ENCODE results near the gene SNX15.
"Not testable (repeated sequence)": the region's sequence is repeated elsewhere in the genome, so short reads cannot be mapped to it uniquely, and the experiment has no call there.

SNX15 gene

DNA sequence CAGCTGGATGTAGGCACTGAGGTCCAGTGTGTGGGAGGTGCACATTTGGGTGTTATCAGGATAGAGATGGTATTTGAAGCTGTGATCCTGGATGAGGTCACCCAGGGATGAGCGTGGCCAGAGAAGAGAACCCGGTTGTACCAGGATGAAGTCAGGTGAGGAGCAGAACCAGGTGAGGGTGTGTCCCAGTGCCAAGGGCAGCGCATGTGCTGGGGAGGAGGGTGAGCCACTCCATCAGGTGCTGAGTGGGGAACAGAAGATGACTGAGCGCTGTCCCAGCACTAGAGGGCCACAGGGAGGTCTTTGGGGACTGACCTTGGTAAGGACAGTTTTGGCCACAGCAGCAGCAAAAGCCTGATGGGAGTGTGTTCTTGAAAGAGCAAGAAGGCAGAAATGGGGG, 10.5 kb upstream of the SNX15 start:
- no peak for DNase-seq

DNA sequence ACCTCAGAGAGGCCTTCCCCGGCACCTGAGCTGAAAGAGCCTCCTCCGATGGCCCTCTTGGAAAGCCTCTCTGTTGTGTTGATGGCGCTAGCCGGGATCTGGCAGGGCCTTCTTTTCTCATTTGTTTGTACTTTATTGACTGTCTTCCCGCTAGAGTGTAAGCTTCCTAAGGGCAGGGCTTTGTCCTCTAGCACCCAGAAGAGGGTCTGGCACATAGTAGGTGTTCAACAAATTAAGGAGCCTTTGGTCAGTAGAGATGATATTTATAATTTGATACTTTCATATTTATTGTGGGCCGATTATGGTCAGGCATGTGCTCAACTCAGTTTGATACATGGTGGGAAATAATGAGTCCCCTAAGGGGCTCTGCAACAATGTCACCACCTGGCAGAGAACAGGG, 9.3 kb upstream of the SNX15 start:
- no peak for DNase-seq

DNA sequence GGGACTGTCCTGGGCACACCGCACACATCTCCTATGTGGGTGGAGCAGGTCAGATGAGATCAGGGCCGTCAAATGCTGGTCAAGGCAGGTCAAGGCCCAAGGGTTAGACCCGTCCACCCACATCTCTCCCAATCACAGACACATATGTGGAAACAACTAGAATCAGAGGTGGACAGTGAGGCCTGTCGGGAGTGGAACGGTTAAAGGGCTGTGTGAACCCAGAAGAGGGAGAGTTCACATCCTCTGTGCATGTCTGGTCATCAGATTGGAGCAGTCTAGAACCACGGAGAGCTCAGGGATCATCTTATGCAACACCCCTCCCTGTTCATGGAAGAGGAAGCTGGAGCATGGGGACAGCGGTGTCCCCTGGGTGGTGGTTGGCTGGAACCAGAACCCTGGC, 7.4 kb upstream of the SNX15 start:
- no peak for DNase-seq

DNA sequence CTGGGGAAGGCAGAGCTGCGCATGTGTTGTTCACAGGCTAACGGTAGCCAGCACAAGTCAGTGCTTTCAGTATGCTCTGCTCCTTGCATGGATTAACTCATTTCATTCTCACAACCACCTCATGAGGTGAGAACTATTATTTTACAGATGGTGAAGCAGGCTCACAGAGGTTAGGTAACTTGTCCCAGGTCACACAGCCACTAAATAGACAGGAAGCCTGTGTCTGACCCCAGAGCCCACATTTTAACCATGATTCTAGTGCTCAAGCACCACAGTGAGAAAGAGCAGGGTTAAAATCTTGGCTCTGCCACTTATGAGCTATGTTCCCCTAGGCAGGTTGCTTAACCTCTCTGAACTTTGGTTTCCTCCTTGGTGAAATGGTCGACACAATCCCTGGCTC, 6.2 kb upstream of the SNX15 start:
- no peak for DNase-seq

DNA sequence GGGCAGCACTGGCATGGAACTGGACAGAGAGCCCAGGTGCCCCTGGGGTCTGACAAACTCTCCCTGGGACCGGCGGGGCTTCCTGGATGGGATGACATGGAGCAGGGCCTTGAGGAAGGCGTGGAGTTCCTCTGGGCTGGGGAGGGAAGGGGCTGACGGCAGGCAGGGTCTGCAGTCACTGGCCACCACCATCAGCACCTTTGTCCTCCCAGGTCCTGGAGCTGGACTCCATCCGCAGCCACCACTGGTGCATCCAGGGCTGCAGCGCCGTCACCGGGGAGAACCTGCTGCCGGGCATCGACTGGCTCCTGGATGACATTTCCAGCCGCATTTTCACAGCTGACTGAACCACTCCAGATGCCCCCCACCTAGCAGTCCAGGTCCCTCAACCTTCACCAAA, 5.7 kb upstream of the SNX15 start:
- no peak for DNase-seq

DNA sequence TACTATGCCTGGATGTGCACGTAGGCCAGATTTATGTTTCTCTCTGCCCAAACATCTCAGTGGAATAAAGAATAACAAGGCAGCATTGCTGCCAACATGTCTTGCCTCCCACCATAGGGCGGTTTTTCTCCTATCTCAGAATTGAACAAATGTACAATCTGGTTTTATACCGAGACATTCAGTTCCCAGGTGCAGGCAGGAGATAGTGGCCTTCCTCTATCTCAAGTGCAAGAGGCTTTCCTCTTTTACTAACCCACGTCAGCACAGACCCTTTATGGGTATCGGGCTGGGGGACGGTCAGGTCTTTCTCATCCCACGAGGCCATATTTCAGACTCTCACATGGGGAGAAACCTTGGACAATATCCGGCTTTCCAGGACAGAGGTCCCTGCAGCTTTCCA, 3.7 kb upstream of the SNX15 start:
- DNase-seq = not testable (repeated sequence)

DNA sequence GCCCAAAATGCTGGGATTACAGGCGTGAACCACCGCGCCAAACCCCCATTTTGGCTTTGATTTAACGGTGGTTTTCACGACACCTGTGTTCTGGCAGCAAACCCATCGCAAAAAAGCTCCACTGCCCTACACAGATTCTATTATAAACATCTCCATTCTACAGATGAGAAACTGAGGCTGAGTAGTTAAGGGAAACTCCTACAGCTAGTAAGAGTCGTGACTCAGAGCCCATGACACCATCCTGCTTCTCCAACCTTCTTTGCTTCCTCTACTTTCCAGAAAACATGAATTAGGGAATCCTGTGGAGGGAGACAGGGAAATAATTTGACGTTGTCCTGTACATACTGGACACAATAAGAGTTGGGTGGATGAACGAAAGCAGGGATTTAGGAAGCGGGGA, 429 bp upstream of the SNX15 start:
- no peak for DNase-seq

DNA sequence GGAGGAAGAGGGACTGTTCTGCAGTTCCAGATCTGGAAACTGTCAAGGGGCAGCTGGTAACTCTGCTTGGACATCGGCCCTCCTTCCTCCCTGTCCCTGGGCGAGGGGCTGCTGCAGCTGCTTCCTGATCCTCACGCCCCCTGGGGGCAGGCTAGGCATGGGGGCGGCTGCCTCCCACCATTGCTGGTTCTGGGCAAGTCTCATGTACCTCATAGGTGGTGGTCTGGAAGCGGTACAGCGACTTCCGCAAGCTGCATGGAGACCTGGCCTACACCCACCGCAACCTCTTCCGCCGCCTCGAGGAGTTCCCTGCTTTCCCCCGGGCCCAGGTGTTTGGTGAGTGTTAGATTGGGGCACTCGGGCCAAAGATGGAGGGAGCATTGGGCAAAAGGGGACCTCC, 5.0 kb downstream of the SNX15 start:
- no peak for DNase-seq

DNA sequence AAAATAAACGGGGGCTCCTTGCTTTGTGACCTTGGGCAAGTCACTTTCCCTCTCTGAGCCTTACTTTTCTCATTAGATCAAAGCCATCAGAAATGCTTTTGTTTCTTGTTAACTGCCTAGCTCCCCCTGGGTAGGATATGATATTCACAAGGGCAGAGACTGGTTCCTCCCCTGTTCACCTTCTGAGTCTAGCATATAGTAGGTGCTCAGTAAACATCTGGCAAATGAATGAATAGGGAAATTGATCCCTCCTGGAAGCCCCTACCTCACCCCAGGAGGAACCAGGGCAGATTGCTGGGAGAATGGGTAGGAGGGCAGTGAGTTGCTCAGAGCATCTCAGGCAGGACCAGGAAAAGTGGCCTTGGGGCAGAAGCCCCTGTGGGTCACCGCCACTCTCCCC, 7.2 kb downstream of the SNX15 start:
- no peak for DNase-seq

DNA sequence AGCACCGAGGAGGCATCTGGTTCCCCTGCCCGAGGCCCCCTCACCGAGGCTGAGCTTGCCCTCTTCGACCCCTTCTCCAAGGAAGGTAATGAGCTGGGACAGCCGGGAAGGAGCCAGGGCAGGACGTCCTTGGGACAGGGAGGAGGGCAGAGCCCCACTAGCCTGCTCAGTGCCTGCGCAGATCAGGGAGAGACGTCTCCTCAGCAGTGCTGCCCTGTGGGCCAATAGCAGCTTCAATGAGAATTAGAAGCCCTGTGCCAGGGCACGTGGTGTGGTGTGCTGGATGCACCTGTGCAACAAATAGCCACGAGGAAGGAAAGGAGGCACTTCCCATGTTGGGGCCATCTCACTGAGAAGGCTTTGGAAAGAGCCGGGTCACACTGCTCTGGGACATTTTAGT, 8.3 kb downstream of the SNX15 start:
- DNase-seq = no peak

DNA sequence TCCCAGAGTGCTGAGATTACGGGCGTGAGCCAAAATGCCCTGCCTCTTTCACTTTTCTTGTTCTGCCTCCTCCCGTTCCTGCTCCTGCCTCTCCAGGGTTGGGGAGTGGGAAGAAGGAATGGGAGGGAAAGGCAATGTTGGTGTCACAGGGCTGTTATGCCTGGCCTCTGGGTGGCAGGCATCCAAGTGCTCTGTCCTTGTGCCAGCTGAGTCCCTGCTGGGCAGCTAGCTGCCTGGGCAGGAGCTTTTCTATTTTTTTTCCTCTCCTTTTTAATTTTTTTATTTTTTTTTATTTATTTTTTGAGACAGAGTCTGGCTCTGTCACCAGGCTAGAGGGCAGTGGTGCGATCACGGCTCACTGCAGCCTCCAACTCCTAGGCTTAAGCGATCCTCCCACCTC, 9.7 kb downstream of the SNX15 start:
- DNase-seq = no peak

DNA sequence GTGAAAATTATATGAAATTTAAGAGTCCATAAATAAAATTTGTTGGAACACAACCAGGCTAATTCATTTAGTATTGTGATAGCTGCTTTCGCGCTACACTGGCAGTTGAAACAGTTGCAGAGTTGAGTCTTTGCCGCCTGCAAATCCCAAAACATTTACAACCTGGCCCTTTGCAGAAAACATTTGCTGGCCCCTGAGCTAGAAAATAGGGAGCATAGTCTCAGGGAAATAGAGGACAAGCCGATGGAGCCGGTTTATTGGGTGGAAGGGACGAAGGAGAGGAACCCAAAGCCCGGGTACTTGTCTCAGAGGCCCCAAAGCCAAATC, 13.2 kb downstream of the SNX15 start:
- no peak for DNase-seq

DNA sequence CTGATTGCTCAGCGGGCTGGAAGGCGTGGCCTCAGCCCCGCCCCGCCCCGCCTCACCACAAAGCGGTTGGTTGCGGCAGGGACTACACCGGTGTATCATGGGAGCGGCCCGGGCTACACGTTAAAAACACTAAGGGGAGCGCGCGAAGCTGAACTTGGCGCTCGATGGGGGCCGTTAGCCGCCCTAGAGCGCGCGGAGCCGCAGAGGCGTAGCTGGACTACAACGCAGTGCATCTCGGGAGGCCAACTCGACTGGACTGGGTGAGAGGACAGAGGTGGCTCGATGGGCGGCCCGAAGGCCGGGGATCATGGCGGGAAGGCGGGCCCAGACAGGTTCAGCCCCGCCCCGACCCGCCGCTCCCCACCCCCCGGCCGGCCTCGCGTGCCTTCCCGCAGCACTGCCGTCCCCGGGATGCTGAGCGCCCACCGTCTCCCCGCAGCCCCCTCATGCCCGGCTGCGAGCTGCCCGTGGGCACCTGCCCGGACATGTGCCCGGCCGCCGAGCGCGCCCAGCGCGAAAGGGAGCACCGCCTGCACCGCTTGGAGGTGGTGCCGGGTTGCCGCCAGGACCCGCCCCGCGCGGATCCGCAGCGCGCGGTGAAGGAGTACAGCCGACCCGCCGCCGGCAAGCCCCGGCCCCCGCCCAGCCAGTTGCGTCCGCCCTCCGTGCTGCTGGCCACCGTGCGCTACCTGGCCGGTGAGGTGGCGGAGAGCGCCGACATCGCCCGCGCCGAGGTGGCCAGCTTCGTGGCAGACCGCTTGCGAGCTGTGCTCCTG, 13.8 kb downstream of the SNX15 start, which contains the start of gene SAC3D1:
Gene SAC3D1, plus strand, starts transcription at position 364 of the 776 bp plus-strand sequence. Its CDS starts 83 bp downstream, at position 447.
- DNase-seq = peak; percentile 89

DNA sequence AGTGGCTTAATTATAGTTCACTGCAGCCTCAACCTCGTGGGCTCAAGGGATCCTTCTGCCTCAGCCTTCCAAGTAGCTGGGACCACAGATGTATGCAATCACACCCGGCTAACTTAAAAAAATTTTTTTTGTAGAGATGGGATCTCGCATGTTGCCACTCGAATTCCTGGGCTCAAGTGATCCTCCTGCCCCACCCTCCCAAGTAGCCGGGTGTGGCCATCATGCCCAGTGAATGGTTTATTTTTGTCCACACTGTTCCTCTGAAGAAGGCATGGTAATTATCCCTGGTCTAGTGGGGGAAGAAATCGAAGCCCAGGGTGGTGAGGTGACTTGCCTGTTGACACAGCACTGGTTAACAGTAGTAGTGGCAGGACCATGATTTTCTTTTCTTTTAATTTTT, 15.7 kb downstream of the SNX15 start:
- no peak for DNase-seq

DNA sequence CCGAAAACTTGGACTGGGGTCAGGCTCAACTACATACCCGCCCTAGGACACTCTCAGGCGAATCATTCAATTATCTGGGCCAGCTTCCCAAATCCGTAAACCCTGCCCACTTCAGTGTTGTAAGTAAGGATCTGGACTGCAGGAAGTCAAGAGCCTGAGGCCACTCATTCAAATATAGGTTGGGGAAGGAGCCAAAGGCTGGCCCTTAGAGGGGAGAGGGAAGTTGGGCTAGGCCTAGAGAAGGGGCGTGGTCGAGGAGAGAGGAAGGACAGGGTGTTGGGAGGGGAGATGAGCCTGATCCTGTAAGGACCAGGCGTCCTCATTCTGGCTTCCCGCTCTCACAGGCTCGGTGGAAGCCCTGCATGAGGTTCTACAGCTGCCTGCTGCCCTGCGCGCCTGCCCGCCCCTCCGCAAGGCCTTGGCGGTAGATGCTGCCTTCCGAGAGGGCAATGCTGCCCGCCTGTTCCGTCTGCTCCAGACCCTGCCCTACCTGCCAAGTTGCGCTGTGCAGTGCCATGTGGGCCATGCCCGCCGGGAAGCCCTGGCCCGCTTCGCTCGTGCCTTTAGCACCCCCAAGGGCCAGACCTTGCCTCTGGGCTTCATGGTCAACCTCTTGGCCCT, 16.8 kb downstream of the SNX15 start:
- DNase-seq = peak; percentile 35

DNA sequence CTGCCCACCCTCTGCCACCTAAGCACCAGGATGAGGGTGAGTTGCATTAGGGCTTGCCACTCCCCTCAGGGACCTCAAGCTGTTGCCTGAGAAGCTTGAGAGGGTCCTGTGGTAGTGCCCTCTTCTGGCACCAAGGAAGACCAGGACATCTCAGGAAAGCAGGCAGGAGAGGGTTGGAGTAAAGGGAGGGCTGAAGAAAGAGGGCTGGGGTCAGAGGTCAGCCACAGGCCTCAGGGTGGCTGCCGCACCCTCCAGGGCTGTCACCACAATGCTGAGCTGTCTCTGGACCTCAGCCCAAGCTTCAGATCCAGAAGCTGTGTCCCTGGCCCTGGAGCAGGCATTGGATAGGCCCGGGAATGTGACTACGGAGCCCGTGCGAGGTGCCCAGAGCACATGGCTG, 17.8 kb downstream of the SNX15 start:
- no peak for DNase-seq

DNA sequence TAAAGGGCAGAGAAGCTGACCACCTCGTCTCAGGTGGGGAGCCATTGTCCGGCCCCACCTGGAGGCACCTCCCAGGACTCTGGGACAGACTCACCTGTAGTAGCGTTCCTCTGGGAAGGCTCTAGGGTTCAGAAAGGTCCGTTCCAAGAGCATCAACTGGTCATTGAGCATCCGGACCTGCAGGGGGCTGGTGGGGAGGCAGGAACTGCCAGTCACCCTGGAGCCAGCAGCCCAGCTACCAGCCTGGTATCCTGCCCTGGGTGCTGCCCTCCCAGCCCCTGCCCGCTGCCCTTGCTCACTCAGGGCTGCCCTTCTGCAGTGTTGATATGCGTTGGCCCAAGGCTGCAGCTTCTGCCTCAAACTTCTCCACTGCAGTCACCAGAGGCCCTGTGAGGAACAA, 18.5 kb downstream of the SNX15 start:
- DNase-seq = no peak

DNA sequence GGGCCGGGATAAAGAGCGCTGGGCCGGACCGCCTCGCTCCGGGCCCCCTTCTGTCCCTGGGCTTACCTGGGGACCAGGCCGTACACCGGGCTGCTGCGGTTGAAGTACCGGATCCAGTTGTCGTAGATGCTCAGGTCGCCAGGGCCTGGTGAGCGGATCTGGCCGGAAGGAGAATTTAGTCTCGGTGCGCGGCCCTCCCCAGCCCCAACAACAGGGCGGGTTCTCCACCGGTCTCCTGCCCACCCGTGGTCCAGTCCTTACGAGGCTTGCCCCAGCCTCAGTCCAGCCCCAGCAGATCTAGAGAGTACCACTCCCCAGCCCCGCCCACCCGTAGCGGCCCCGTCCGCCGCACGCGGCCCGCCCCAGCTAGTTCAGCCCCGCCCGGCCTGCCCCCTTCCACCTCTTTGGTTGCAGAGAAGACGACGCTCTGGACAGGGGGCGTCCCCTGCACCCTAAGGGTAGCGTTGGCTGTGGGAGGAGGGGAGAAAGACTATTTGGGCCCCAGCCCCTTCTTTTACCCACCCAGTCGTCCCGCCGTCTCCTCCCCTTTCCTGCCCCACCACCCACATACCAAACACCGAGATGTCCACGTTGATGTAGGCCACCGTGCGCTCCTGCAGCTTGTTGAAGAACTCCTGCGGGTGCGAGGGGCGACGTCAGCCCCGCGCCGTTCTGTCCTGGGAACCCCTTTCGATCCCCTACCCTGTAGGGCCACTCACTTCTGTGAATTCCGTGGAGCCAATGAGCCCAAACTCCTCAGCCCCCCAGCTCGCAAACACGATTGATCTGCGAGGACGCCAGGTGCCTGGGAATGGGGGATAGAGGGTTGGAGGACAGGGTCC, 20.6 kb downstream of the SNX15 start:
- DNase-seq = peak; percentile 8

DNA sequence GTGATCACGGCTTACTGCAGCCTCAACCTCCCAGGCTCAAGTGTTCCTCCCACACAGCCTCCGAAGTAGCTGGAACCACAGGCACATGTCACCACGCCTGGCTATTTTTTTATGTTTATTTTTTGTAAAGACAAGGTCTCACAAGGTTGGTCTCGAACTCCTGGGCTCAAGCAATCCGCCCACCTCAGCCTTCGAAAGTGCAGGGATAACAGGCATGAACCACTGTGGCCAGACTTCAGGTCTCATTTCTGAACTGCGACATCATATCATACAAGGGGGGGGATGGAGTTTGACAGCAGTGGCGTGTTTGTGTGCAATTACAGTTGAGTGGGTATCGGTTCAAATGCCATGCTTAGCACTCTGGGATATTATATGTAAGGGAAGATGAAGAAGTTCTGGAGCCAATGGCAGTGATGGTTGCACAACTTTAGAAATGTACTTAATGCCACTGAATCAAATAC, 24.2 kb downstream of the SNX15 start:
- no peak for DNase-seq

DNA sequence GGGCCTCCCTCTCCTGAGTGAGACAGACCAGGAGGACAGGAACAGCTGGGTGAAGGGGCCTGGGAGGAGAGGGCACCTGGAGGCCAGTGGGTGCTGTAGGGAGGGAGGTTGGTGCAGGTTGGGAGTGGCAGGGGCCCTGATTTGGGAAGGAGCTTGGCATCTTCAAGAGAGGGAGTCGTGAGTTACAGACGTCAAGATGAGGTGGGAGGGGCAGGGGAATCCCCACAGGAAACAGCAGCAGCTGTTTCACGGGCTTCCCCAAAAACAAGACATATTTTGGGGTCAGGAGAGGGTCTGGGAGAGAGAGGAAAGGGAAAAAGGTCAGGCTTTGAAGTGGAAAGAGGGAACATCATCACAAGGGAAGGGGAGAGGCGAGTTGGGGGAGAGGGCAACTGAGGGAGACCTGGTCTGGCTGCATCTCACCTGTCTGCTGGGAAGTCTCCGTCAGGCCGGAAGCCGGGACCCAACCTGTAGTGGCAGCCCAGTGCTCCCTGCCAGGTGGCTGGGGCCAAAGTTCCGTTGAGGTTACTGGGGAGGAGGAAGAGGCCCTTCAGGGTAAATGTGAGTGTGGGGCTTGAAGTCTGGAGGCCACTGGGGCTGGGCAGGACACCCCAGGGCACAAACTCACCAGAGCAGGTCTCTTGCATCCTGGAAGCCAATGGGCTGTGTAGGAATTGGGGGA, 26.7 kb downstream of the SNX15 start:
- DNase-seq = peak; percentile 4

DNA sequence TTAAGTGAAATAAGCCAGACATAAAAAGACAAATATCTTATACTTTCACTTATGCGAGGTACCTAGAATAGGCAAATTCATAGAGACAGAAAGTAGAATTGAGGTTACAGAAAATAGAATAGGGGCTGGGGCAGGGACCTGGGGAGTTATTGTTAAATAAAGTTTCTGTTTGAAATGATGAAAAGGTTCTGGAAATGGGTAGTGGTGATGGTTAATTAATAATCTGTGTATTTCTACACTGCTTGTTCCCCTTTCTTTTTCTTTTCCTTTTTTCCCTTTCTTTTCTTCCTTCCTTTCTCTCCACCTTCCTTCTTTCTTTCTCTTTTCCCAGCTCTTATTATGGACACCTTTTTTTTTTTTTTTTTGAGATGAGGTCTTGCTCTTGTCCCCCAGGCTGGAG, 28.3 kb downstream of the SNX15 start:
- no peak for DNase-seq

DNA sequence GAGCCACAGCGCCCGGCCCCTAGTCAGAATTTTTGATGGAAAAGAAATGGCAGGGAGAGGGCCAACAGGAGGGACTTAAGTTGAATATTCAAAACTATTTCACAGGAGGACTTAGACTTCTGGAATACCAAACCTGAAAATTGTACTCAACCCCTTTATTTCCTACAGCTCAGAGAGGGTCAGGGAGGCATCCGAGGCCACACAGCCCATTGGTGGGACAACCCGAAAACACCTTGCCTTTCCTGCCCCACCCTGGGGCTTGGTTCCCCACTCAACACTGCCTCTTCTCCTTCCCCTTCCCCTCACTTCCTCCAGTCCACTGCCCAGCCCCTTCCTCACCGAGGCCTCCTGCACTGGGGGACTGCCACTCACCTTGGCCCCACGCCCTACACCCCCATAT, 29.8 kb downstream of the SNX15 start:
- DNase-seq = no peak

DNA sequence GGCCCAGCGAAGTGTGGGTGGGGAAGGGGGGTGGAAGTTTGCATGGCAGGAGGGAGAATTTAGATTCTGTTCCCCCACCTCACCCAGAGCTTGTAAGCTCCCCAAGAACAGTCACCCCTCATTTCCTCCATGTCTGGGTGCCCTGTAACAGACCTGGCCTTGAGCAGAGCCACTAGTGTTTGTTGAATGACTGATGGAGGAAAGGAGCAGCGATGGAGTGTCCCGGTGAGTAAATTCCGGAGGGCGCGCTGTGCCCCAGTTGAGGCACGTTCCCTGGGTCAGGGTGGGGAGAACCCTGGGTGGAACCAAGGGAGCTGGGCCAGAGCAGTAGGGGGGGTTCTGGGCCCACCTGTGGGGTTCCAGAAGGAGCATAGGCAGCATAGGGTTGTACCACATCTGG, 30.3 kb downstream of the SNX15 start:
- DNase-seq = no peak
